ENCODE measurements around the gene SFSWAP.

The SFSWAP gene

DNA sequence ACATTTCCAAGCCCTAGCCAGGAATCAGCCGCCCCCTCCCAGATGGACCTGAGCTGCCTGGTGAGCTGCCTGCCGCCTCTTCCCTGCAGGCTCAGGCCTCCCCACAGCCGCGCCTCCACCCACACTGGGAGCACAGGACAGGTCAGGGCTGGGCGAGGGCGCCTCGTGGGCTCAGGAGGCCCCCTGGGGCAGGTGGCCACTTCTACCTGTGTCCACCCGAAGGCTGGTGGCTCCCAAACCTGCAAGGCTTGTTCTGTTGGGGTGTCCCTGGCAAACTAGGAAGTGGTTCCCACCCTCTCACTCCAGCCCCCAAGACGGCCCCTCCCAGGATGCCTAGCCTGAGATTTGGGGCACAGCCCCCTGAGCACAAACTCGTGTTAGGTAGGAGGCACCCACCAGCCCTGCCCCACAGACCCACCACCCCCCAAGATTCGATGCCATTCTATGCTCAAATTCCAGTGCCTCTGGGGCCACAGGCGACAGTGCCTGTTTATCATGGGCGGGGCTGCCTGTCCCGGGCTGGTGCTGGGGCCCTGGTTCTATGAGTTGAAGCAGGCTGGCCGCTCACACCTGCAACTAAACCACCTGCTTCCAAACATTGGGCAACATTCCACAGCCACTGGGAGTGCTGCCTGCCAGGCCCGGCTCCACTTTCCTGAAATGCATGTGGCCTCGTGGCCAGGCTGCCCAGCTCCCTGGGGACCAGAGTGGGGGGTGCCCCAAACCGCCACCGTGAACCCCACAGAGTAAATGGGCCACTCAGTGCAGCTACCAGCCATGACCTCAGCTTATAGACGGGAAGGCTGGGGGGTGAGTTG is 124.1 kb downstream of the SFSWAP start:
- no peak overlapping the region for H3K4me3 ChIP-seq (ENCODE audit: low read depth, low read length)
- DNase-seq (ENCODE audit: low read depth), result no peak
- TF ChIP-seq, protein P1, sequence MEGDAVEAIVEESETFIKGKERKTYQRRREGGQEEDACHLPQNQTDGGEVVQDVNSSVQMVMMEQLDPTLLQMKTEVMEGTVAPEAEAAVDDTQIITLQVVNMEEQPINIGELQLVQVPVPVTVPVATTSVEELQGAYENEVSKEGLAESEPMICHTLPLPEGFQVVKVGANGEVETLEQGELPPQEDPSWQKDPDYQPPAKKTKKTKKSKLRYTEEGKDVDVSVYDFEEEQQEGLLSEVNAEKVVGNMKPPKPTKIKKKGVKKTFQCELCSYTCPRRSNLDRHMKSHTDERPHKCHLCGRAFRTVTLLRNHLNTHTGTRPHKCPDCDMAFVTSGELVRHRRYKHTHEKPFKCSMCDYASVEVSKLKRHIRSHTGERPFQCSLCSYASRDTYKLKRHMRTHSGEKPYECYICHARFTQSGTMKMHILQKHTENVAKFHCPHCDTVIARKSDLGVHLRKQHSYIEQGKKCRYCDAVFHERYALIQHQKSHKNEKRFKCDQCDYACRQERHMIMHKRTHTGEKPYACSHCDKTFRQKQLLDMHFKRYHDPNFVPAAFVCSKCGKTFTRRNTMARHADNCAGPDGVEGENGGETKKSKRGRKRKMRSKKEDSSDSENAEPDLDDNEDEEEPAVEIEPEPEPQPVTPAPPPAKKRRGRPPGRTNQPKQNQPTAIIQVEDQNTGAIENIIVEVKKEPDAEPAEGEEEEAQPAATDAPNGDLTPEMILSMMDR (IDR thresholded peaks at IDR 0.05; ENCODE audit: low read depth, low read length, missing control alignments), result no peak

DNA sequence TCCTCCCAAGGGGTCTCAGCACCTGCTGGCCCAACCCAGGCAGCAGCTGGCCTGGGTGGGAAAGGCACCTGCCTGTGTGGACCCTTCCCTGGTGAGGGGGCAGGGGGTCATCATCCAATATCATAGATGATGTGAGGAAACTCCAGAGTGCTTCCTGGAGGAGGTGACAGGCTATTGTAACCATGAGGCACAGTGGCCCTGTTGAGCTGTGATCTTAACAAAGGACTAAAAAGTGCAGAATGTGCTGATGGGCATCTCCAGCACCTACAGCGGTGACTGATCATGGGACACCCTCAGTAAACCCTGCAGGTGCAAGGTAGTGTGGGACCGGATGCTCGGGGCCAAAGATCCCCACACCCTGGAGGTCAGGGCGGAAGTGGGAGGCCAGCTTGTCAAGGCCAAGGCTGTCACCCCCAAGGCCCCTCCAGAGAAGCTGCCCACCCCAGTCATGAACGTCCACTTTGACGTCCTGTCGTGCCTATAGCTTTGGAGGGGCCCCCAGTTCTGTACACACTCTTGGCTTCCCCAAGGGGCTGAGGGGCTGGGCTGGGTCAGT is 124.8 kb downstream of the SFSWAP start:
- H3K4me3 ChIP-seq (ENCODE audit: low read depth, low read length), result no peak overlapping the region
- TF ChIP-seq, protein P1 (IDR thresholded peaks at IDR 0.05; ENCODE audit: low read depth, low read length, missing control alignments), result no peak
- no peak for DNase-seq (ENCODE audit: low read depth)

DNA sequence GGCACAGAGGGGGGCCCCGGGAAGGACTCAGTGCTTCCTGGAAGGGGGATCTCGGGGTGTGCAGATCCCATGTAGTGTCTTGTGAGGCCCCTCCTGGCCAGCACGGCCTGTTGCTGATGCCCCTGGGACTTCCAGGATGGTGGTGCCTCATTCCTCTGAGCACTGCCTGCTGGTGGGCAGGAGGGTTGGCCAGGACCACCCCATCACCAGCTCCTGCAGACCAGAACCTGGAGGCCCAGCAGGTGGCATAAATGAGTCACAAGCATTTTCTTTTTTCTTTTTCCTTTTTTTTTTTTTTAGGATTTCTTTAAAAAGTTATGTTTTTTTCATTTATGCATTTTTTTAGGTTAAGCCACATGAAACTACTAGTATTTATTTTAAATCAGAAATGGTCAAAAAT is 125.3 kb downstream of the SFSWAP start:
- no peak overlapping the region for H3K4me3 ChIP-seq (ENCODE audit: low read depth, low read length)
- TF ChIP-seq, protein P1 (IDR thresholded peaks at IDR 0.05; ENCODE audit: low read depth, low read length, missing control alignments), result peak; percentile 36
- DNase-seq (ENCODE audit: low read depth), result no peak

DNA sequence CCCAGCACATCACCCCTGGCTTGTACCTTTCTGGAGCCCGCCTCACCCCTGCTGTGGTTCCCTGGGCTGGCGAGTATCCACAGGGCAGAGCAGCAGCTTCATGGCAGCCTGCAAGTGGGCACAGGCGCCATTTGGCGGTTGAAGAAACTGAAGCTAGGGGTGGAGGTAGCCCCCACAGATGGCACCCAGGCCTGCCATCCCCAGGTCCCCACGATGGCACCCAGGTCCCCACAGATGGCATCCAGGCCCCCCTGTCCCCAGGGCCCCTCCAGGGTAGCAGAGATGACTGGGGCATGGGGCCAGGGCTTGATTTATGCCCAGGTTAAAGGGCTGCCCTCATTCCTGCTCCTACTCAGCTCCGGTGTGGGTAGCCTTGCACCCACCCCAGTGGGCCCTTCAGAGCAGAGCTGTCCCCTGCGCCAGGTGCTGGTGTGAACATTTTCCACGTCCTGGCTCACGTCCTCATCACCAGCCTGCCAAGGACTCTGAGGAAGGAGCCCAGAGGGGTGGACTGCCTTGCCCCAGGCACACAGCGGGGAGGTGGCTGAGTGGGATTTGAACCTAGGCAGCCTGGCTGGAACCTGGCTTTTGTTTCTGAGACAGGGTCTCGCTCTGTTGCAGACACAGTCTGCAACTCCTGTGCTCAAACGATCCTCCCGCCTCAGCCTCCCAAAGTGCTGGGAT is 126.0 kb downstream of the SFSWAP start:
- DNase-seq (ENCODE audit: low read depth), result no peak
- no peak overlapping the region for H3K4me3 ChIP-seq (ENCODE audit: low read depth, low read length)
- TF ChIP-seq, protein P1 (IDR thresholded peaks at IDR 0.05; ENCODE audit: low read depth, low read length, missing control alignments), result no peak

DNA sequence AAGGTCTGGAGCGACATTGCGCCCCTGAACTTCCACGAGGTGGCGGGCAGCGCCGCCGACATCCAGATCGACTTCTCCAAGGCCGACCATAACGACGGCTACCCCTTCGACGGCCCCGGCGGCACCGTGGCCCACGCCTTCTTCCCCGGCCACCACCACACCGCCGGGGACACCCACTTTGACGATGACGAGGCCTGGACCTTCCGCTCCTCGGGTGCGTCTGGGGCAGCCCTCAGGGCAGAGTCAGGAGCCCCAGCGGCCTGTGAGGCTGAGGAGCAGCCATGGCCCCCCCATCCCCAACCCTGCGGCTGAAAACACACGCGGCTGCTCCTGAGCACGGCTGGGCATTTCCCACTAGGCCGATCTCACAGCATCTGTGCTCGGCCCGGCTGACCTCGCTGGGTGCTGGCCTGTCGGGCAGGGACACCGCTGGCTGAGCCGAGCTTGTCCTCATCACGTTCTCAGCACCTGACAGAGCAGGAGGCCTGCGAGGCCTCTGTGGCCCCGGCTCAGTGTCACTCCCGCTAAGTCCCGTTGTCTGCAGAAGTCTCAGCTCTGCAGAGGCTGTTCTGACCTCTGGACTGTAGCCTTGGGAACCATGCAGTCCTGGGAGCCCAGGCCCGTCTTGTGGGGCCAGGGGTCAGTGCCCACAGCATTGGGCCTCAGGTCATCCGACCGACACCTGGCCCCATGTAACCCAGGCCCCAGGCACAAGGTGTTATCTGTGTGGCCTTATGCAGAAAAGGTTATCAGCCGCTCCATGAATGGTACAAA is 129.9 kb downstream of the SFSWAP start:
- H3K4me3 ChIP-seq (ENCODE audit: low read depth, low read length), result no peak overlapping the region
- TF ChIP-seq, protein P1 (IDR thresholded peaks at IDR 0.05; ENCODE audit: low read depth, low read length, missing control alignments), result no peak
- no peak for DNase-seq (ENCODE audit: low read depth)

DNA sequence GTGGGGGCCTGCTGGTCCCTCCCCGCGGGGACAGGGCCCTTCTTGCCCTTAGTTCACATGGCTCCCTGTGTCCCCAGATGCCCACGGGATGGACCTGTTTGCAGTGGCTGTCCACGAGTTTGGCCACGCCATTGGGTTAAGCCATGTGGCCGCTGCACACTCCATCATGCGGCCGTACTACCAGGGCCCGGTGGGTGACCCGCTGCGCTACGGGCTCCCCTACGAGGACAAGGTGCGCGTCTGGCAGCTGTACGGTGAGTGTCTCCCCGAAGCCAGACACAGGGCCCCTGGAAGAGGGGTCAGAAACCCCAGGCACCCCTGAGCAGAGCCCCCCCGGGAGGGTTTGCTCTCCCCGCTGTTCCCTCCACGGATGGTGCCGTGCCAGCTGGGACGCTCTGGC is 130.7 kb downstream of the SFSWAP start:
- TF ChIP-seq, protein P1 (IDR thresholded peaks at IDR 0.05; ENCODE audit: low read depth, low read length, missing control alignments), result no peak
- no peak for DNase-seq (ENCODE audit: low read depth)
- no peak overlapping the region for H3K4me3 ChIP-seq (ENCODE audit: low read depth, low read length)

Measured in GM12864 (cell line).